Measurements from ENCODE around the gene MRPL34. TPM values are rescaled to one million over a fixed set of nuclear protein-coding genes. Genes with fewer than 3 reads are reported as not detected.

MRPL34 gene
- total and polyA plus RNA-seq, 9 of the 15 experiments (the other 6 are each of a cell fraction or from before 2014, with no cell fraction given), result 11.5 to 256 (median 72.5) TPM

- TF ChIP-seq RBM39 (optimal IDR thresholded peaks at IDR 0.05; ENCODE audit: low read depth, low read length), result no peak
- no peak; the same call in 1 of the 2 replicates for TF ChIP-seq MGA (IDR thresholded peaks at IDR 0.05)
- TF ChIP-seq ZFP36 (IDR thresholded peaks at IDR 0.05; ENCODE audit: low read depth, low read length, partially characterized antibody), result peak; percentile 90
- TF ChIP-seq MTF1 (CRISPR knock-in tag; IDR thresholded peaks at IDR 0.05; ENCODE audit: borderline replicate concordance), result no peak
- no peak for TF ChIP-seq NCOA4 (IDR thresholded peaks at IDR 0.05; ENCODE audit: partially characterized antibody)
- peak; percentile 67; the same call in 1 of the 2 replicates for TF ChIP-seq SMARCA4 (IDR thresholded peaks at IDR 0.05)
- no peak for TF ChIP-seq OTX1 (CRISPR knock-in tag; IDR thresholded peaks at IDR 0.05)
- no peak for TF ChIP-seq DIDO1 (tag; IDR thresholded peaks at IDR 0.05; ENCODE audit: low read depth)
- no peak for TF ChIP-seq DDX20 (tag; IDR thresholded peaks at IDR 0.05; ENCODE audit: low read depth)
- no peak for TF ChIP-seq PATZ1 (CRISPR knock-in tag; IDR thresholded peaks at IDR 0.05; ENCODE audit: borderline replicate concordance)
- TF ChIP-seq NFE2L1 (tag; IDR thresholded peaks at IDR 0.05; ENCODE audit: borderline replicate concordance, low read depth), result no peak
- no peak; the same call in 1 of the 2 replicates for TF ChIP-seq FOSL1 (tag; conservative IDR thresholded peaks at IDR 0.05)
- TF ChIP-seq ZNF77 (CRISPR knock-in tag; IDR thresholded peaks at IDR 0.05), result no peak
- TF ChIP-seq FOXM1 (IDR thresholded peaks at IDR 0.05; ENCODE audit: low read depth), result peak; percentile 30; the same call in 1 of the 2 replicates
- TF ChIP-seq FOXM1 (CRISPR knock-in tag; IDR thresholded peaks at IDR 0.05; ENCODE audit: low read depth), result peak; percentile 88; the same call in 1 of the 2 replicates
These were observed 13.2 kb upstream of the MRPL34 start (continued) for GRCh38 chr19:17292301-17293074.

Data from K562 (cell line).